Lower leg skin (tissue), 4 donors: ENCODE measurements around the gene BHLHE41. TPM values are rescaled to one million over a fixed set of nuclear protein-coding genes. Genes with fewer than 3 reads are reported as not detected.

Source experiments
- DNase-seq, 2 donors: peaks; one replicate each; pipeline ENCODE4 v3.0.0-alpha.2; 2019; ENCODE audit warnings: low spot score in 2 of 2
- H3K4me3 ChIP-seq: fragments of 200-600 bp; sonication (generic); 2 replicates; pipeline ENCODE4 v1.5.1; 2017; ENCODE audit warnings: mild to moderate bottlenecking, low read depth; ENCODE audit not compliant: poor library complexity, severe bottlenecking
- CTCF ChIP-seq, 3 donors: fragments of 450-650 bp; IDR thresholded peaks; one replicate each; pipeline ENCODE4 v1.5.1; 2016; ENCODE audit warnings: antibody characterized with exemption in 3 of 3, mild to moderate bottlenecking in 3 of 3, moderate library complexity in 2 of 3
- POLR2A ChIP-seq, 2 donors: fragments of 450-650 bp; IDR thresholded peaks; one replicate each; pipeline ENCODE4 v1.6.1; 2016 to 2017; ENCODE audit warnings: antibody characterized with exemption in 2 of 2, mild to moderate bottlenecking in 1 of 2, moderate library complexity in 1 of 2
- WGBS, 2 donors: methylation state at CpG; one replicate each; pipeline ENCODE4 v1.1.5; 2018; 5-methylcytosine and 5-hydroxymethylcytosine counted together
- intact Hi-C: fragments of 100-400 bp; cut with DNase I; formaldehyde crosslinking; loops from one replicate; pipeline ENCODE4 v1.15.0; 2023; ENCODE audit warnings: low total_unique reads
- total RNA-seq, 4 donors: library from RNA; depleted of rRNA; stranded (reverse); fragments of >200 nt; gene quantifications; one replicate each; pipeline ENCODE4 v1.1.0, GENCODE V29; 2016

The BHLHE41 gene
- total RNA-seq, 4 donors from 2014 or later, result 4.9 to 14.5 (median 7.2) TPM

GRCh38 chr12:26122061-26122680, 2.7 kb downstream of the BHLHE41 start:
- WGBS, 2 donors, result 0 to 1% methylated on average over 30 to 68 of the region's 88 CpGs
- TF ChIP-seq CTCF (IDR thresholded peaks at IDR 0.05) (no peak), POLR2A (IDR thresholded peaks at IDR 0.05) (no peak)
- no peak for DNase-seq
- intact Hi-C loops, result loop anchor here (10.0 kb wide), 1 partner anchor 403 kb away; no protein-coding TSS in a partner anchor
- peak overlapping the region; percentile 38 for H3K4me3 ChIP-seq

GRCh38 chr12:26121323-26122060, 3.3 kb downstream of the BHLHE41 start:
- 30 to 31% methylated on average over 15 of the region's 15 CpGs for WGBS, 2 donors
- intact Hi-C loops, result loop anchor here (10.0 kb wide), 1 partner anchor 403 kb away; no protein-coding TSS in a partner anchor
- TF ChIP-seq POLR2A (IDR thresholded peaks at IDR 0.05), result no peak
- TF ChIP-seq CTCF (IDR thresholded peaks at IDR 0.05), result no peak
- no peak for DNase-seq
- peak overlapping the region; percentile 38 for H3K4me3 ChIP-seq

- DNase-seq, result no peak
- 67 to 84% methylated on average over 4 of the region's 4 CpGs for WGBS, 2 donors
- no peak for TF ChIP-seq POLR2A (IDR thresholded peaks at IDR 0.05)
- no peak for TF ChIP-seq CTCF (IDR thresholded peaks at IDR 0.05)
- intact Hi-C loops, result loop anchor here (10.0 kb wide), 1 partner anchor 404 kb away; no protein-coding TSS in a partner anchor
- no peak overlapping the region for H3K4me3 ChIP-seq
These were observed 4.1 kb downstream of the BHLHE41 start for GRCh38 chr12:26120561-26121274.

GRCh38 chr12:26119391-26119989, 5.3 kb downstream of the BHLHE41 start:
- intact Hi-C loops, result no loop called here
- WGBS, 2 donors, result 16 to 25% methylated on average over 2 of the region's 2 CpGs
- no peak for TF ChIP-seq CTCF (IDR thresholded peaks at IDR 0.05)
- TF ChIP-seq POLR2A (IDR thresholded peaks at IDR 0.05), result no peak
- DNase-seq, result no peak
- H3K4me3 ChIP-seq, result no peak overlapping the region

- no peak overlapping the region for H3K4me3 ChIP-seq
- DNase-seq, result no peak
- 81 to 83% methylated on average over 4 of the region's 4 CpGs for whole genome bisulfite sequencing, 2 donors
- TF ChIP-seq CTCF (IDR thresholded peaks at IDR 0.05) (no peak), POLR2A (IDR thresholded peaks at IDR 0.05) (no peak)
- intact Hi-C loops, result no loop called here
These were observed 6.5 kb downstream of the BHLHE41 start for GRCh38 chr12:26118308-26118707.
